Testis (tissue), 3 donors: ENCODE results near the gene STK17B. TPM values are rescaled to one million over a fixed set of nuclear protein-coding genes. Genes with fewer than 3 reads are reported as not detected.

Experiments
- DNase-seq: peaks from one replicate; pipeline ENCODE4 v3.0.0-alpha.2; 2019
- H3K27ac ChIP-seq, 2 donors: fragments of 200-600 bp; sonication (generic); one replicate each; pipeline ENCODE4 v1.5.1; 2019
- H3K27me3 ChIP-seq: fragments of 200-600 bp; sonication (generic); one replicate; pipeline ENCODE4 v1.5.1; 2019
- H3K36me3 ChIP-seq: fragments of 200-600 bp; sonication (generic); one replicate; pipeline ENCODE4 v1.5.1; 2017; ENCODE audit warnings: low read depth; ENCODE audit errors: missing control alignments
- H3K4me1 ChIP-seq: fragments of 200-600 bp; sonication (generic); one replicate; pipeline ENCODE4 v1.5.1; 2019
- H3K4me3 ChIP-seq, 2 donors: fragments of 200-600 bp; sonication (generic); one replicate each; pipeline ENCODE4 v1.5.1; 2017 to 2019
- H3K9me3 ChIP-seq: fragments of 200-600 bp; sonication (generic); one replicate; pipeline ENCODE4 v1.5.1; 2017
- POLR2A ChIP-seq: fragments of 450-650 bp; IDR thresholded peaks from one replicate; pipeline ENCODE4 v1.6.1; 2017; ENCODE audit warnings: antibody characterized with exemption, mild to moderate bottlenecking, moderate library complexity
- WGBS, 2 donors: methylation state at CpG; one replicate each; pipeline ENCODE4 v1.1.5; 2018; 5-methylcytosine and 5-hydroxymethylcytosine counted together
- intact Hi-C: fragments of 100-400 bp; cut with DNase I; formaldehyde crosslinking; loops from one replicate; pipeline ENCODE4 v1.15.1; 2023; ENCODE audit warnings: low total_unique reads
- polyA plus RNA-seq: library from polyadenylated mRNA; stranded (reverse); fragments of 350-450 nt; fragmentation: Illumina TruSeq; extraction: RNeasy Lipid Tissue Mini Kit (QIAGEN cat#74804); gene quantifications from one replicate; pipeline ENCODE4 v1.2.3, GENCODE V29; 2014; ENCODE audit warnings: low read depth, low replicate concordance; ENCODE audit not compliant: insufficient read depth
- total RNA-seq, 2 donors: library from RNA; depleted of rRNA; stranded (reverse); fragments of >200 nt; gene quantifications; one replicate each; pipeline ENCODE4 v1.2.3, GENCODE V29; 2016
- TF ChIP-seq, protein P1 (sequence below), 3 experiments: fragments of 450-650 bp in 2 of 3; fragments of 200-600 bp in 1 of 3; sonication (generic) in 1 of 3; IDR thresholded peaks; one replicate each; pipeline ENCODE4 v1.5.1; 2016 to 2019; ENCODE audit warnings: antibody characterized with exemption in 3 of 3, mild to moderate bottlenecking in 2 of 3, moderate library complexity in 1 of 3

Gene STK17B
- total and polyA plus RNA-seq, 3 donors from 2014 or later, result 10.4 to 18.1 (median 10.6) TPM

DNA sequence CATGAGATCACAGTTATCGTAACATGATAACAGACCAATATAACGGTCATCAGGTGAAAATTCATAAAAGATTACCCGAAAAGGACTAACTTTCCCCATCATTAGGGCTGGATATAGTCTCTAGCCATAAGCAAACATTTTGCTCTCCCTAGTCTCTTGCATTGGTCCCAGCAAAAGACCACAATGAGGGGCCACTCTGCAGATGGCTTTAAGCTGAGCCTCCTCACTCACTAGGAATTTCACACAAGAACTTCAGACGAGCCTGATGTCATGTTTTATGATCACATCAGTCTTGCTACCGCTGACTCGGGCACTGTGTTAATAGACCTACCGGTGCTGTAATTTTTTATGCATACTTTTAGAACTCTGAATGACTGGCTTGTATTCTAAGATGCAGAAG is 35.2 kb downstream of the STK17B start:
- no peak for DNase-seq
- Histone ChIP-seq H3K27ac (no peak overlapping the region), H3K36me3 (no peaks in the 10 kb centered on the region), H3K9me3 (no peaks in the 10 kb centered on the region), H3K4me1 (no peaks in the 10 kb centered on the region), H3K4me3 (no peak overlapping the region), H3K27me3 (no peaks in the 10 kb centered on the region)
- 80 to 86% methylated on average over 7 of the region's 7 CpGs for WGBS, 2 donors
- intact Hi-C loops, result no loop called here
- no peak for TF ChIP-seq POLR2A
- TF ChIP-seq, protein P1, sequence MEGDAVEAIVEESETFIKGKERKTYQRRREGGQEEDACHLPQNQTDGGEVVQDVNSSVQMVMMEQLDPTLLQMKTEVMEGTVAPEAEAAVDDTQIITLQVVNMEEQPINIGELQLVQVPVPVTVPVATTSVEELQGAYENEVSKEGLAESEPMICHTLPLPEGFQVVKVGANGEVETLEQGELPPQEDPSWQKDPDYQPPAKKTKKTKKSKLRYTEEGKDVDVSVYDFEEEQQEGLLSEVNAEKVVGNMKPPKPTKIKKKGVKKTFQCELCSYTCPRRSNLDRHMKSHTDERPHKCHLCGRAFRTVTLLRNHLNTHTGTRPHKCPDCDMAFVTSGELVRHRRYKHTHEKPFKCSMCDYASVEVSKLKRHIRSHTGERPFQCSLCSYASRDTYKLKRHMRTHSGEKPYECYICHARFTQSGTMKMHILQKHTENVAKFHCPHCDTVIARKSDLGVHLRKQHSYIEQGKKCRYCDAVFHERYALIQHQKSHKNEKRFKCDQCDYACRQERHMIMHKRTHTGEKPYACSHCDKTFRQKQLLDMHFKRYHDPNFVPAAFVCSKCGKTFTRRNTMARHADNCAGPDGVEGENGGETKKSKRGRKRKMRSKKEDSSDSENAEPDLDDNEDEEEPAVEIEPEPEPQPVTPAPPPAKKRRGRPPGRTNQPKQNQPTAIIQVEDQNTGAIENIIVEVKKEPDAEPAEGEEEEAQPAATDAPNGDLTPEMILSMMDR (IDR thresholded peaks at IDR 0.05), result no peak

DNA sequence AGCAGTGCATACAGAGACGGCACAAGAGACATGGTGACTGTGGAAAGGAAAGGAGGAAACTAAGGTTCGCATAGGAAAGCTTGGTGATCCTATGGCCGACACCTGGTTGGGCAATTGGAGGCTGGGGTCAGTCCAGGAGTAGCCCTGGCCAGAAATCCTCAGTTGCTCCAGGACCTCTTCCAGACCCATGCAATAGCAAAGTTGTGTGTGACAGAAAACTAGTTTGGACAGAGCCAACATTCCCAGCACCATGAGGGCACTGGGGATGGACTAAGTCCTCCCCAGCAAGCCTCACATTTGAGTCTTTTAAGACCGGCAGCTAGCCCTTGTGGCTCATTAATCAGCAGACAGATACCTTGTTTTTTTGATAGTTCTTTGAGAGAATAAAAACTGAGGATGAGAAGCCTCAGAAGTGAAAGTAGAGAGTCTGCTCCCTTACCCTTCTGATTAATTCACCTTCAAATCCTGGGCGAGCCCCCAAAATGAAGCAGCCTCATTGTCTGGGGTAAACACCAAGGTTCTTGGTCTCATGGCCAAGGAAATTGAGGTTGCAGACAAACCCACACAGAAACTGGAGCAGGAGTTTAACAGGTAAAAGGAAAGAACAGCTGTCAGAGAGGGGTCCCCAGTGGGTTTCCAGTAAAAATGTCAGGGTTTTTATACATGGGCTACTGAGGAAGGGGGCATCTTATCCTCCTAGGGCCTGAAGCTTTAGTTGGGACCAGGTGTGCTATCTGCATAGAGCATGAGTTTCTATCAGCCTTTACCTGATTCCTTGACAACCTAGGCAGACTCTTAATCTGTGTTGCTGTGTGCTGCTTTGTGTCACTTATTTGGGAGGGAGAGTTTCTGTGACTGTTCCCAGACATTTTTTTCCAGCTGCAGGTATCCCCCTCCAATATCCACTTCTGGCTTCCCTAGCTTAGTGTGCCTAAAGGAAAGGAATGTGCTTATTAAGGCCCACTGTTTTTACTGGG is 39.1 kb downstream of the STK17B start:
- Histone ChIP-seq H3K27ac (no peak overlapping the region), H3K4me3 (no peak overlapping the region), H3K27me3 (no peaks in the 10 kb centered on the region), H3K9me3 (no peaks in the 10 kb centered on the region), H3K36me3 (no peaks in the 10 kb centered on the region), H3K4me1 (no peaks in the 10 kb centered on the region)
- intact Hi-C loops, result no loop called here
- WGBS, 2 donors, result 81 to 84% methylated on average over 5 of the region's 5 CpGs
- no peak for DNase-seq
- TF ChIP-seq, protein P1 (IDR thresholded peaks at IDR 0.05), result no peak
- TF ChIP-seq POLR2A, result no peak

DNA sequence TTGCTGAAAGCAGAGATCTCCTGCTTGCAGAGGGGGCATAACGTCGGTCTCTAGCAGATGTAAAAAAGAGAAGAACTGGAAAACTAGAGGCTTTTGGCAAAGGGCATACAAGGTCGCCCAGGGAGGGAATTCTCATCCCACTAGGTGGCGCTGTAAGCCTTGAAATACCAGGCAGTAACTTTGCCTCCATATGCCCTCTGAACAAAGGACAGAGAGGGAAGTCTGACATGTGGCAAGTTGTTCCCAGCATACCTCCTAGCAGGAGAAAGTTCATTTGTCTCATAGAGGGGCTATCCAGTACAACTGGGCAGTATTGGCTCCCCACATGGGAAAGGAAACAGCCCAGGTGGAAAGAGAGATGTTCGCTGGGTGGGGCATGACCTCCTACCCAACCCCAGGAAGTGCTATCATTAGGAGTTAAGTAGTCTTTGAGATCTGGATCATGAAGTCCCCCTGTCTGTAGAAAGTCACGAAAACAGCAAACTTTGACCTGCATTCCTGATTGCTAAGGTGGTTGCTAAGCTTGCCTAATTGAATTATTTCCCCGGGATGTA is 39.9 kb downstream of the STK17B start:
- H3K4me1 ChIP-seq, result no peaks in the 10 kb centered on the region
- intact Hi-C loops, result no loop called here
- 68 to 69% methylated on average over 7 of the region's 7 CpGs for WGBS, 2 donors

DNA sequence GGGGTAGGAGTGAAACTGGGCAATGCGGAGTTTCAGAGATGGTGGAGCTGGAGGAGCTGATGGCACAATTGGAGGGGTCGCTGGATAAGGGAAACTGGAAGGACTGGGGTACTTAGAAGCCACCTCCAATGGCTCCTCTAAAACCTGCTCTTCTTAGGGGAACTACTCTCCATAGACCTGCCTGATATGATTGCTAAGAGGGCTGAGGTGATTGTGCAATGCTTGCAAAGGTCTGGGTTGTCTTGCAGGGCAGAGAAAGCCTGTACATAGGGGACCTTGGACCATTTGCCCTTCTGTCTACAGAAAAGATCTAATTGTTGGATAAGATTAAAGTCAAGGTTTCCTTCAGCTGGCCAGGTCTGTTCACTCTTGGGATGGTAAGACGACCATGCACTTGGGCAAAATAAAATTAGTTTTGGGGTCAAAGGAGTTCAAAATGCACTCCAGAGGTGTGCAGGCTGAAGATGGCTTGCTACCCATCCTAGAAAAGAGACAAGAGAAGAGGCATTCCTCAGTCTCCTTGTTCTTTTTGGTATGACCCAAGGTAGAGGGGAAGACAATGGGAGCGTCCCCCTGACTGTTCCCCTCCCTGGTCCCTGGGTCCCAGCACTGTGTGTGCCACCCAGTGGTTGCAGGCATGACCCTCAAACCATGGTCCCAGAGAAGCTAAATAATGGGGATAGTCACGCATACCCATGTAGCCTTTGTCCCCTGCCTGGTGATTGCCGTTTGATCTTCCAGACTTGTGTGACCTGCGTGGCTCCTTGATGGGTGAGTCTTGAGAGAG is 41.1 kb downstream of the STK17B start:
- Histone ChIP-seq H3K36me3 (no peaks in the 10 kb centered on the region), H3K27ac (no peak overlapping the region), H3K27me3 (no peaks in the 10 kb centered on the region), H3K4me1 (no peaks in the 10 kb centered on the region), H3K9me3 (no peaks in the 10 kb centered on the region), H3K4me3 (no peak overlapping the region)
- intact Hi-C loops, result no loop called here
- DNase-seq, result no peak
- 92 to 98% methylated on average over 7 of the region's 7 CpGs for WGBS, 2 donors
- TF ChIP-seq POLR2A, result no peak
- TF ChIP-seq, protein P1 (IDR thresholded peaks at IDR 0.05), result no peak

More for the DNA sequence above, 39.9 kb downstream of the STK17B start:
- no peaks in the 10 kb centered on the region for H3K36me3 ChIP-seq
- H3K9me3 ChIP-seq, result no peaks in the 10 kb centered on the region
- TF ChIP-seq, protein P1 (IDR thresholded peaks at IDR 0.05), result peak in 2 of 3 experiments; percentile 33 to 35
- TF ChIP-seq POLR2A, result no peak
- no peak overlapping the region for H3K27ac ChIP-seq
- peak; percentile 60 for DNase-seq
- H3K27me3 ChIP-seq, result no peaks in the 10 kb centered on the region
- H3K4me3 ChIP-seq, result no peak overlapping the region
